Prostate gland (tissue), 2 donors: ENCODE results near the gene FMN2. TPM values are rescaled to one million over a fixed set of nuclear protein-coding genes. Genes with fewer than 3 reads are reported as not detected.

ENCODE experiments used
- DNase-seq: peaks from one replicate; pipeline ENCODE4 v3.0.0-alpha.2; 2019; ENCODE audit warnings: low spot score
- H3K27ac ChIP-seq, 2 donors: fragments of 200-600 bp; sonication (generic); 2 replicates each; pipeline ENCODE4 v1.5.1; 2017 to 2019
- H3K27me3 ChIP-seq: fragments of 200-600 bp; sonication (generic); replicated peaks from 2 replicates; pipeline ENCODE4 v1.5.1; 2019; ENCODE audit not compliant: insufficient read depth
- H3K36me3 ChIP-seq, 2 donors: fragments of 200-600 bp; sonication (generic); 1 replicate in 1 of 2; 2 replicates in 1 of 2; pipeline versions ENCODE4 v1.5.1 to v1.8.1; 2017 to 2019
- H3K4me1 ChIP-seq: fragments of 200-600 bp; sonication (generic); replicated peaks from 2 replicates; pipeline ENCODE4 v1.5.1; 2019
- H3K4me3 ChIP-seq, 2 donors: fragments of 200-600 bp; sonication (generic); 2 replicates each; pipeline ENCODE4 v1.5.1; 2017 to 2019
- H3K9me3 ChIP-seq: fragments of 200-600 bp; sonication (generic); 2 replicates; pipeline ENCODE4 v1.5.1; 2017
- POLR2A ChIP-seq: fragments of 450-650 bp; IDR thresholded peaks from one replicate; pipeline ENCODE4 v1.6.1; 2016; ENCODE audit warnings: antibody characterized with exemption, mild to moderate bottlenecking
- POLR2AphosphoS5 ChIP-seq: sonication (generic); formaldehyde crosslinking; IDR thresholded peaks from one replicate; pipeline ENCODE4 v1.6.1; 2017; ENCODE audit warnings: antibody characterized with exemption
- WGBS: methylation state at CpG from one replicate; pipeline ENCODE4 v1.1.5; 2018; 5-methylcytosine and 5-hydroxymethylcytosine counted together
- intact Hi-C: fragments of 100-400 bp; cut with DNase I; formaldehyde crosslinking; loops from one replicate; pipeline ENCODE4 v1.14.2; 2022
- total RNA-seq, 2 donors: library from RNA; depleted of rRNA; stranded (reverse); fragments of >200 nt; gene quantifications; one replicate each; pipeline ENCODE4 v1.1.0, GENCODE V29; 2016
- TF ChIP-seq, protein P1 (sequence below), 4 experiments: fragments of 200-600 bp in 2 of 4; fragments of 450-650 bp in 2 of 4; sonication (generic) in 2 of 4; IDR thresholded peaks; 1 replicate in 3 of 4; 2 replicates in 1 of 4; pipeline ENCODE4 v1.5.1; 2016 to 2019; ENCODE audit warnings: antibody characterized with exemption in 4 of 4, mild to moderate bottlenecking in 2 of 4, moderate library complexity in 2 of 4

FMN2 gene
- total RNA-seq, 2 donors from 2014 or later: 0.27 to 4.8 TPM

DNA sequence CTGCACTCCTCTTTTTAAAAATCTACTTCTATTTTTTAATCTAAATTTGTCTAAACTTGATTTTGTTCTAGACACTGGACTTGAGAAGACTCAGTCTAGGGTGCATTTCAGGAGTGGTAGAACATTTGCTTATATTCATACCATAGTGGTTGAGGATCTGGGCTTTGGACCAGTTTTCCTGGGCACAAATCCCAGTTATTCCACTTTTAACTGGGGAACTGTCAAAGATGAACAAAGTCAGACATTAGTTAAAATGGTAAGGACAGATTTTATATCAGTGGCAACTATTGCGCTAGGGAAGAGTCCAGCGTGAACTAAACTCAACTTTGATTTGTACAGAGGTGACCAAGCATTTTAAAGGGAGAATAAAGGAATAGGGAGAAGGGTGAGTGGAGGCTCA, 102.4 kb downstream of the FMN2 start:
- DNase-seq: no peak
- intact Hi-C loops: loop anchor here (5.0 to 10.0 kb wide), 2 partner anchors 401 to 498 kb away; no protein-coding TSS in a partner anchor
- no peak overlapping the region for H3K27ac ChIP-seq
- no peaks in the 10 kb centered on the region for H3K27me3 ChIP-seq
- TF ChIP-seq POLR2AphosphoS5 (no peak), POLR2A (no peak)
- TF ChIP-seq, protein P1, sequence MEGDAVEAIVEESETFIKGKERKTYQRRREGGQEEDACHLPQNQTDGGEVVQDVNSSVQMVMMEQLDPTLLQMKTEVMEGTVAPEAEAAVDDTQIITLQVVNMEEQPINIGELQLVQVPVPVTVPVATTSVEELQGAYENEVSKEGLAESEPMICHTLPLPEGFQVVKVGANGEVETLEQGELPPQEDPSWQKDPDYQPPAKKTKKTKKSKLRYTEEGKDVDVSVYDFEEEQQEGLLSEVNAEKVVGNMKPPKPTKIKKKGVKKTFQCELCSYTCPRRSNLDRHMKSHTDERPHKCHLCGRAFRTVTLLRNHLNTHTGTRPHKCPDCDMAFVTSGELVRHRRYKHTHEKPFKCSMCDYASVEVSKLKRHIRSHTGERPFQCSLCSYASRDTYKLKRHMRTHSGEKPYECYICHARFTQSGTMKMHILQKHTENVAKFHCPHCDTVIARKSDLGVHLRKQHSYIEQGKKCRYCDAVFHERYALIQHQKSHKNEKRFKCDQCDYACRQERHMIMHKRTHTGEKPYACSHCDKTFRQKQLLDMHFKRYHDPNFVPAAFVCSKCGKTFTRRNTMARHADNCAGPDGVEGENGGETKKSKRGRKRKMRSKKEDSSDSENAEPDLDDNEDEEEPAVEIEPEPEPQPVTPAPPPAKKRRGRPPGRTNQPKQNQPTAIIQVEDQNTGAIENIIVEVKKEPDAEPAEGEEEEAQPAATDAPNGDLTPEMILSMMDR (IDR thresholded peaks at IDR 0.05): no peak
- H3K4me1 ChIP-seq: no peaks in the 10 kb centered on the region
- H3K36me3 ChIP-seq: no peaks in the 10 kb centered on the region
- WGBS: 38% methylated on average over 2 of the region's 2 CpGs
- no peak overlapping the region for H3K4me3 ChIP-seq
- H3K9me3 ChIP-seq: no peaks in the 10 kb centered on the region

DNA sequence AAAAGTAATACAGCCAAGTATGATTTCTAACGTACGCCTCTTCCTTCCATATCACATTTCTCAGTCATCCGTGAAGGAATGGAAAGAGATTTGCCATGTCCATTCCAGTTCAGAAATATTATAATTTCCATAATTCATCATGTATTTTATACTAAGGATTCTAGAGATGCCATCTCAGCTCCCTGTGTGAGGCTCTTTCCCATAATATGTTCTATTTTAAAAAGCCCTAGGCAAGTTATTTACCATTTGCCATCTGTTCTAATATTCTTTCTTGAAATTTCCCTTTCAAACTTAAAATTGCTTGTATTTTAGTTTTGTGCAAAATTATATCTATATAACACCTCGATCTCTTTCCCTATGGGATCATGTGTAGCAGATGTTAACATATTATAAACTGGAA, 106.7 kb downstream of the FMN2 start:
- TF ChIP-seq POLR2AphosphoS5: no peak
- TF ChIP-seq POLR2A: no peak
- Histone ChIP-seq H3K27ac (no peak overlapping the region), H3K27me3 (no peaks in the 10 kb centered on the region), H3K4me1 (no peaks in the 10 kb centered on the region), H3K36me3 (no peaks in the 10 kb centered on the region), H3K9me3 (no peaks in the 10 kb centered on the region), H3K4me3 (no peak overlapping the region)
- intact Hi-C loops: loop anchor here (10.0 kb wide), 1 partner anchor 396 kb away; no protein-coding TSS in a partner anchor
- WGBS: 91% methylated on average over 4 of the region's 4 CpGs
- DNase-seq: no peak

DNA sequence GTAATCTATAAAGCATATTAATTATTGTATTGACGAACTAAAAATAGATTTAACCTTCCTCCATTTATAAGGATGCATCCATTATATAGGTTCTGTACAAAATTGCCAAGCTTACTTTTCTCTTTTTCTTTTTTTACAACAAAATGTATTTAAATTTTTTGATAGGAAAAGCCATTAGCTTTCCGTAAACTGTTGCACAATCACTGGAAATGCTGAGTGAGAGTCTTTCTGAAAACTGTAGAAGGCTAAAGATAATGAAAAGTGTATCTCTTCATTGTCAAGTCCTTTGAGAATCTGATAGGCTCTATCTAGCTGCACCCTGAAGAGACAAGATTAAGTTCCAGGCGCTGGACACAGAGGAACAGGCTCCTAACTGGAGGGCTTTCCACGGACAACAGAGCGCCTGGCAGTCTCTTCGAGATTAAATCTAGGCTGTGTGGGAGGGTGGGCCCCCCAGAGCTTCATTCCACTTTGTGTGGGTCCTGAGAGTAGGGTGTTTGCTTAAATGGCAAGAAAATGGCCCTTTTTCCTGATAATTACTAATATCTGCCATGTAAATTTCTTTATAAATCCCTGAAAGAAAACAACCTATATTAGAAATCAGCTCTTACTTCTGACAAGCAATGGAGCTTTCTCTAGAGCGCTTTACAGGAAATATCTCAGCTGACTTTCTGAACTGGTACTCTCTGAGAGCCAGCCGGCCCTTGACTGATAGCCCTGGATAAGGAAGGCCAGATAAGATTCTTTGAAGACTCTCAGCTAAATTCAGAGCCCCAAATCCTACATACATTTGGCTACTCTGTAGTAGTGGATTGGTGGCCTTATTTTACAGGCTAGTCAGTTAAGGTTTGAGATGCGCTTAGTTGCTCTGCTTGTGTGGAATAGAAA, 108.3 kb downstream of the FMN2 start:
- no peaks in the 10 kb centered on the region for H3K27me3 ChIP-seq
- WGBS: 60% methylated on average over 9 of the region's 9 CpGs
- intact Hi-C loops: loop anchor here (10.0 kb wide), 1 partner anchor 395 kb away; no protein-coding TSS in a partner anchor
- H3K9me3 ChIP-seq: no peaks in the 10 kb centered on the region
- H3K27ac ChIP-seq: no peak overlapping the region
- no peaks in the 10 kb centered on the region for H3K4me1 ChIP-seq
- TF ChIP-seq POLR2A (no peak), POLR2AphosphoS5 (no peak)
- TF ChIP-seq, protein P1 (IDR thresholded peaks at IDR 0.05): no peak
- H3K36me3 ChIP-seq: no peaks in the 10 kb centered on the region
- no peak overlapping the region for H3K4me3 ChIP-seq
- DNase-seq: no peak

- no peaks in the 10 kb centered on the region for H3K27me3 ChIP-seq
- intact Hi-C loops: no loop called here
- 83% methylated on average over 4 of the region's 4 CpGs for WGBS
Measured at GRCh38 chr1:240201931-240202330, 110.2 kb downstream of the FMN2 start.

DNA sequence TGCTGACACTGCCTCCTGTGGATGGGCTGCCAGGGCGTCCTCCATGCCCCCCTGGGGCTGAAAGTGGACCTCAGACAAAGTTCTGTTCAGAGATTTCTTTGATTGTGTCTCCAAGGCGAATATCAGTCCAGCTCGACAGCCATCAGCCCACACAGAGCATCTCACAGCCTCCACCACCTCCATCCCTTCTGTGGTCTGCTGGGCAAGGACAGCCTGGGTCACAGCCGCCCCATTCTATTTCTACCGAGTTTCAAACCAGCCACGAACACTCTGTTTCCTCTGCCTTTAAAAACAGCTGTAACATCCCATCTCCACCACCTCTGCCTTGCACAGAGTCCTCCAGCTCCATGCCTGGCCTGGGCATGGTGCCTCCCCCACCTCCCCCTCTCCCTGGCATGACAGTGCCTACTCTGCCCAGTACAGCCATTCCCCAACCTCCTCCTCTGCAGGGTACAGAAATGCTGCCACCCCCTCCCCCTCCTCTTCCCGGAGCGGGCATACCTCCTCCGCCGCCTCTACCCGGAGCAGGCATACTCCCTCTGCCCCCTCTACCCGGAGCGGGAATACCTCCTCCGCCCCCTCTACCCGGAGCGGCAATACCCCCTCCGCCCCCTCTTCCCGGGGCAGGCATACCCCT, 115.5 kb downstream of the FMN2 start:
- H3K36me3 ChIP-seq: no peaks in the 10 kb centered on the region
- no peaks in the 10 kb centered on the region for H3K27me3 ChIP-seq
- TF ChIP-seq POLR2AphosphoS5 (no peak), POLR2A (no peak)
- TF ChIP-seq, protein P1 (IDR thresholded peaks at IDR 0.05): no peak
- no peaks in the 10 kb centered on the region for H3K4me1 ChIP-seq
- intact Hi-C loops: no loop called here
- no peak for DNase-seq
- no peak overlapping the region for H3K4me3 ChIP-seq
- no peak overlapping the region for H3K27ac ChIP-seq
- no peaks in the 10 kb centered on the region for H3K9me3 ChIP-seq
- WGBS: 92% methylated on average over 18 of the region's 18 CpGs

More at GRCh38 chr1:240201931-240202330, 110.2 kb downstream of the FMN2 start:
- Histone ChIP-seq H3K9me3 (no peaks in the 10 kb centered on the region), H3K4me3 (no peak overlapping the region), H3K36me3 (no peaks in the 10 kb centered on the region), H3K4me1 (no peaks in the 10 kb centered on the region), H3K27ac (no peak overlapping the region)
- TF ChIP-seq, protein P1 (IDR thresholded peaks at IDR 0.05): no peak
- TF ChIP-seq POLR2A (no peak), POLR2AphosphoS5 (no peak)
- no peak for DNase-seq
